GM21515 (cell line): ENCODE data around the gene WWOX.

Source experiments
- ATAC-seq: cut with Tn5 transposase; IDR thresholded peaks from one replicate; pipeline ENCODE4 v1.9.1; 2021; ENCODE audit not compliant: unreplicated experiment

Gene WWOX

GRCh38 chr16:78220571-78220970 lies 121.1 kb downstream of the WWOX start:
- no peak for ATAC-seq

- no peak for ATAC-seq
Observed at GRCh38 chr16:78221892-78222291, 122.4 kb downstream of the WWOX start.

- no peak for ATAC-seq
Observed at GRCh38 chr16:78224342-78224741, 124.9 kb downstream of the WWOX start.

GRCh38 chr16:78225919-78226318 lies 126.5 kb downstream of the WWOX start:
- ATAC-seq = no peak

- ATAC-seq = no peak
Observed at GRCh38 chr16:78227855-78228254, 128.4 kb downstream of the WWOX start.

- no peak for ATAC-seq
Observed at GRCh38 chr16:78228704-78229103, 129.2 kb downstream of the WWOX start.

GRCh38 chr16:78230832-78231231 lies 131.4 kb downstream of the WWOX start:
- ATAC-seq = no peak

GRCh38 chr16:78235168-78235800 lies 135.8 kb downstream of the WWOX start:
- peak; percentile 97 for ATAC-seq

- ATAC-seq = no peak
Observed at GRCh38 chr16:78235876-78236275, 136.4 kb downstream of the WWOX start.

- no peak for ATAC-seq
Observed at GRCh38 chr16:78237841-78238240, 138.4 kb downstream of the WWOX start.

GRCh38 chr16:78240459-78241222 lies 141.2 kb downstream of the WWOX start:
- no peak for ATAC-seq

- ATAC-seq = no peak
Observed at GRCh38 chr16:78242239-78242630, 142.8 kb downstream of the WWOX start.

GRCh38 chr16:78244131-78244895 lies 144.9 kb downstream of the WWOX start:
- no peak for ATAC-seq

- ATAC-seq = no peak
Observed at GRCh38 chr16:78246559-78246958, 147.1 kb downstream of the WWOX start.

- ATAC-seq = no peak
Observed at GRCh38 chr16:78249056-78249455, 149.6 kb downstream of the WWOX start.

- ATAC-seq = no peak
Observed at GRCh38 chr16:78249832-78250231, 150.4 kb downstream of the WWOX start.

GRCh38 chr16:78251115-78251514 lies 151.7 kb downstream of the WWOX start:
- no peak for ATAC-seq

GRCh38 chr16:78252757-78253156 lies 153.3 kb downstream of the WWOX start:
- ATAC-seq = no peak

- no peak for ATAC-seq
Observed at GRCh38 chr16:78254841-78255240, 155.4 kb downstream of the WWOX start.

- no peak for ATAC-seq
Observed at GRCh38 chr16:78256686-78257375, 157.4 kb downstream of the WWOX start.

- ATAC-seq = no peak
Observed at GRCh38 chr16:78257376-78257728, 157.9 kb downstream of the WWOX start.
